D721Med (cell line): ENCODE results near the gene CDK14.
"Not testable (repeated sequence)": the region's sequence is repeated elsewhere in the genome, so short reads cannot be mapped to it uniquely, and the experiment has no call there.

Experiments
- DNase-seq: peaks from one replicate; pipeline ENCODE4 v3.0.0; 2011; ENCODE audit warnings: low spot score; ENCODE audit not compliant: insufficient read length
- FAIRE-seq: peaks from 2 replicates; lab custom pipeline; 2011; peaks lifted over from hg19 to GRCh38; lab: Jason Lieb, UNC
- CTCF ChIP-seq: IDR thresholded peaks from 2 replicates; pipeline ENCODE4 v1.5.1; 2012; ENCODE audit warnings: mild to moderate bottlenecking, control low read depth; ENCODE audit not compliant: insufficient read depth; ENCODE audit errors: missing control alignments

Gene CDK14

GRCh38 chr7:90755041-90755440 is 158.9 kb downstream of the CDK14 start:
- TF ChIP-seq CTCF, result no peak
- no peak for DNase-seq
- FAIRE-seq, result no peak

- TF ChIP-seq CTCF, result no peak
- no peak for DNase-seq
- FAIRE-seq, result no peak
Observed at GRCh38 chr7:90756366-90756765, 160.2 kb downstream of the CDK14 start.

- not testable (repeated sequence) for FAIRE-seq, DNase-seq
Observed at GRCh38 chr7:90757565-90757950, 161.4 kb downstream of the CDK14 start.

GRCh38 chr7:90758933-90759562 is 162.9 kb downstream of the CDK14 start:
- TF ChIP-seq CTCF, result no peak
- FAIRE-seq (no peak), DNase-seq (no peak)

- DNase-seq (no peak), FAIRE-seq (no peak)
- TF ChIP-seq CTCF, result no peak
Observed at GRCh38 chr7:90759710-90760109, 163.6 kb downstream of the CDK14 start.

- FAIRE-seq (no peak), DNase-seq (no peak)
- TF ChIP-seq CTCF, result no peak
Observed at GRCh38 chr7:90760892-90761291, 164.8 kb downstream of the CDK14 start.

- no peak for DNase-seq
- TF ChIP-seq CTCF, result no peak
- no peak for FAIRE-seq
Observed at GRCh38 chr7:90761584-90761983, 165.5 kb downstream of the CDK14 start.

GRCh38 chr7:90763108-90763507 is 167.0 kb downstream of the CDK14 start:
- TF ChIP-seq CTCF, result no peak
- no peak for FAIRE-seq
- no peak for DNase-seq
